ENCODE data around the gene ENOX1.
A peak's percentile ranks its signal among the peaks of the same experiment; 100 is the strongest.

Gene ENOX1

GRCh38 chr13:43299374-43299773, 487.4 kb downstream of the ENOX1 start:
- no peak for DNase-seq

- no peak for DNase-seq
These were observed 488.0 kb downstream of the ENOX1 start for GRCh38 chr13:43298816-43299215.

- DNase-seq, result no peak
These were observed 488.6 kb downstream of the ENOX1 start for GRCh38 chr13:43297967-43298678.

- DNase-seq, result no peak
These were observed 490.8 kb downstream of the ENOX1 start for GRCh38 chr13:43295825-43296564.

- no peak for DNase-seq
These were observed 491.5 kb downstream of the ENOX1 start for GRCh38 chr13:43295321-43295720.

- DNase-seq, result no peak
These were observed 492.4 kb downstream of the ENOX1 start for GRCh38 chr13:43294412-43294811.

GRCh38 chr13:43293986-43294385, 492.8 kb downstream of the ENOX1 start:
- no peak for DNase-seq

GRCh38 chr13:43293561-43293960, 493.2 kb downstream of the ENOX1 start:
- DNase-seq, result no peak

GRCh38 chr13:43293008-43293407, 493.8 kb downstream of the ENOX1 start:
- DNase-seq, result no peak

- no peak for DNase-seq
These were observed 495.3 kb downstream of the ENOX1 start for GRCh38 chr13:43291287-43292060.

GRCh38 chr13:43289470-43290255, 497.1 kb downstream of the ENOX1 start:
- DNase-seq, result peak; percentile 9

GRCh38 chr13:43286751-43287150, 500.0 kb downstream of the ENOX1 start:
- DNase-seq, result no peak

GRCh38 chr13:43285933-43286597, 500.7 kb downstream of the ENOX1 start:
- DNase-seq, result no peak

- no peak for DNase-seq
These were observed 502.6 kb downstream of the ENOX1 start for GRCh38 chr13:43284162-43284561.

- no peak for DNase-seq
These were observed 507.1 kb downstream of the ENOX1 start for GRCh38 chr13:43279696-43280095.

- no peak for DNase-seq
These were observed 508.6 kb downstream of the ENOX1 start for GRCh38 chr13:43278127-43278526.

- DNase-seq, result no peak
These were observed 509.6 kb downstream of the ENOX1 start for GRCh38 chr13:43277142-43277541.

GRCh38 chr13:43274881-43275280, 511.9 kb downstream of the ENOX1 start:
- DNase-seq, result no peak

GRCh38 chr13:43273362-43273761, 513.4 kb downstream of the ENOX1 start:
- no peak for DNase-seq

GRCh38 chr13:43272851-43273250, 513.9 kb downstream of the ENOX1 start:
- peak; percentile 65 for DNase-seq

- no peak for DNase-seq
These were observed 515.6 kb downstream of the ENOX1 start for GRCh38 chr13:43271152-43271551.

- no peak for DNase-seq
These were observed 516.5 kb downstream of the ENOX1 start for GRCh38 chr13:43270130-43270830.
